Measurements from ENCODE around the gene PTPN23.

Gene PTPN23

DNA sequence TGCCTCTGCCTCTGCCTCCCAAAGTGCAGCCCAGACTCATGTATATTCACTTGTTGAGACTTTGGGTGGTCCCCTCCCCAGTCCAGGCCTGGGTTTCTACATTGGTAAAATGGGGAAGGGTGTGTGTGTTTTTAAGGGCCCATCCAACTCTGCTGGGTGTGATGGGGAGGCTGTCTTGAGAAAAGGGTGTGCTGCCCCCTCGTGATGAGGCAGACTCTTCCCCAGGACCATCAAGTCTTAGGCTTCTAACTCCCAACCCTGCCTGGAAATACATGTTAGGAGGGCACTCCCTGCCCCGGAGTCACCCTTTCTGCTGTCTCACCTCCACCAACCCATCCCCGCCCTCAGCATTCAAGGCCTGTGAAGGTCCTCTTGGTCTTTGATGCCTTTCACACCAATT lies 4.4 kb upstream of the PTPN23 start:
- no peak overlapping the region for H3K27ac ChIP-seq
- TF ChIP-seq CTCF (conservative IDR thresholded peaks at IDR 0.05) = no peak

GRCh38 chr3:47377186-47377585 lies 3.6 kb upstream of the PTPN23 start:
- no peak for TF ChIP-seq CTCF (conservative IDR thresholded peaks at IDR 0.05)
- H3K27ac ChIP-seq = no peak overlapping the region

DNA sequence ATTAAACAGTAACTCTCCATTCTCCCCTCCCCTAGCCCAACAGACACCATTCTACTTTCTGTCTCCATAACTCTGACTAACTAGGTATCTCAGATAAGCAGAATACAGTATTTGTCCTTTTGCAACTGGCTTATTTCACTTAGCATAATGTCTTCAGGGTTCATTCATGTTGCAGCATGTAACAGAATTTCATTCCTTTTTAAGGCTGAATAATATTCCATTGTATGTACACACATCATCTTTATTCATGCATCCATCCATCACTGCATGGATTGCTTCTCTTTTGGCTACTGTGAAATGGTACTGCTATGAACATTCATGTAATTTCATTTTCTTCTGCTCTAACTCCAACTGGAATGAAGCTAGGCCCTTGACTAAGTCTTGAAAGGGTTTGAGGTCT lies 2.0 kb upstream of the PTPN23 start:
- peak overlapping the region; percentile 98 for H3K27ac ChIP-seq
- TF ChIP-seq CTCF (conservative IDR thresholded peaks at IDR 0.05) = no peak

- H3K27ac ChIP-seq = peak overlapping the region; percentile 98
These were observed 1.4 kb upstream of the PTPN23 start for GRCh38 chr3:47379411-47379899.

DNA sequence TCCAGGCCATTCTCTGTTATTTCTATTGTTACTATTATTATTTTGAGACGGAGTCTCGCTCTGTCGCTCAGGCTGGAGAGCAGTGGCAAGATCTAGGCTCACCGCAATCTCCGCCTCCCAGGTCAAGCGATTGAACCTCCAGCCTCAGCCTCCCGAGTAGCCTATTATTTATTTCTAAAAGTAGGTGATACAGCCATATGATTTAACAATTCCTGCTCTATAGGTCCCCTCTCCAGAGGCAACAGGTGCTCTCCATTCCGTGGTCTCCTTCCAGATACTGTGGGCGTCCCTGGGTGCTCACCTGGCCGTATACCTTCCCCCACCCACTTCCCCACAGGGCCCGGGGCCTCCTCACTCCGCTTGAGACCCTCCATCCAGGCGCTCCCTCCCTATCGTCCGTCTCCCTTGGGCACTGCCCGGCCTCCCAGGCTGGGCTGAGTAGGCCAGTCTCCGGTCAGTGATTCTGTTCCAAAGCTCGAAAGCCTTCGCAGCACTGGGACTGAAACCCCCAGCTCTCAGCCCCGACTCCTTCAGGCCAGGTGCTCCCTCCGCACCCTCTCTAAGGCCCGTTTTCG lies 708 bp upstream of the PTPN23 start:
- no peak for TF ChIP-seq CTCF (conservative IDR thresholded peaks at IDR 0.05)

More at GRCh38 chr3:47379411-47379899, 1.4 kb upstream of the PTPN23 start:
- no peak for TF ChIP-seq CTCF (conservative IDR thresholded peaks at IDR 0.05)

GRCh38 chr3:47381317-47382157 lies 716 bp downstream of the PTPN23 start:
- peak overlapping the region; percentile 98 for H3K27ac ChIP-seq
- no peak for TF ChIP-seq CTCF (conservative IDR thresholded peaks at IDR 0.05)

More for the DNA sequence above, 708 bp upstream of the PTPN23 start:
- H3K27ac ChIP-seq = peak overlapping the region; percentile 98

DNA sequence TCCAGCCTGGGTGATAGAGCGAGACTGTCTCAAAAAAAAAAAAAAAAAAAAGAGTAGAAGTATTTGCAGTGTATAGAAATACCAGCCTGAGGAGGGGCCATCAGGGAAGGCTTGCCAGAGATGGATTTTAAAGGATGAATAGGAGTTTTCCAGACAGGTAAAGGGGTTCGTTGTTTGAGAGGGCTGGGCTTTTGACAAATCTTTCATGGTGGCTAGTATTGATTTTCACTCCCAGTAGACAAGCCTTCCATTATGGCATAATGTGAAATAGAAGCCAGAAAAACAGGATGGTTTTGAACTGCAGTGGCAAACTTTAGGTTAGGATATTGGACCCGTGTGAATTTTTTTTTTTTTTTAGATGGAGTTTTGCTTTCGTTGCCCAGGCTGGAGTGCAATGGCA lies 3.6 kb downstream of the PTPN23 start:
- peak overlapping the region; percentile 29; the same call in 1 of the 2 replicates for H3K27ac ChIP-seq
- TF ChIP-seq CTCF (conservative IDR thresholded peaks at IDR 0.05) = no peak
